C4-2B (cell line): ENCODE measurements around the gene PRDX6.

ENCODE experiments used
- CTCF ChIP-seq: fragments of 450-650 bp; conservative IDR thresholded peaks from 2 replicates; pipeline ENCODE4 v1.5.1; 2017; ENCODE audit warnings: mild to moderate bottlenecking
- ZFX ChIP-seq: fragments of 450-650 bp; IDR thresholded peaks from 2 replicates; pipeline ENCODE4 v1.6.1; 2017

DNA sequence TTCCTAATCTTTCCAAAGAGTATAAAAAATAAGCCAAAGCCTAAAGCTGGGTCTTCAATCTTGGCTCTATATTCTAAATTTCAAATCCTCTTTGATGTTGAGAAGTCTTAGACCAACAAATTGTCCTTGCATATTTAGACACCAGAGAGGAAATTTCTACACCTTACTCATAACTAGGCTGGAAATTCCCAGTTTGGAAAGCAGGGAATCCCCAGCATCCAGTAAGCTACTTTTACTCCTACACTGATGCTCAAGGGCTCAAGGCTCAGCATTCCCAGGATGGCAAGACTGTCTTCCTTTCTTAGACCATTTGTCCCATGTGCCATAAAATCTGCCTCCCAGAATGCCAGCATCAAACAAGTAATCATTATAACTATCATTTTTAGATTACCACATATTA lies 28.3 kb downstream of the PRDX6 start:
- TF ChIP-seq CTCF: no peak
- no peak for TF ChIP-seq ZFX
